DND-41 (cell line): ENCODE data around the gene DGKH.

Source experiments
- ATAC-seq: fragments of 200-7000 bp; cut with Tn5 transposase; 3 replicates; pipeline ENCODE4 v1.9.1; 2021; ENCODE audit warnings: low read depth; ENCODE audit not compliant: insufficient read depth
- DNase-seq: peaks from one replicate; pipeline ENCODE4 v3.0.0-alpha.2; 2020
- H2AFZ ChIP-seq: 2 replicates; pipeline ENCODE4 v1.6.0; 2012; ENCODE audit warnings: low read depth, low read length
- H3K27ac ChIP-seq: 2 replicates; pipeline ENCODE4 v1.5.1; 2012; ENCODE audit warnings: low read length, inconsistent platforms
- H3K27me3 ChIP-seq: fragments of 200-600 bp; sonication (generic); 2 replicates; pipeline ENCODE4 v1.6.0; 2012; ENCODE audit warnings: low read length, mild to moderate bottlenecking, inconsistent platforms; ENCODE audit not compliant: insufficient read depth, poor library complexity
- H3K36me3 ChIP-seq: 2 replicates; pipeline ENCODE4 v1.5.1; 2012; ENCODE audit warnings: low read length, inconsistent platforms; ENCODE audit not compliant: insufficient read depth
- H3K4me1 ChIP-seq: 2 replicates; pipeline ENCODE4 v1.5.1; 2012; ENCODE audit warnings: mild to moderate bottlenecking, low read length; ENCODE audit not compliant: insufficient read depth
- H3K4me2 ChIP-seq: 2 replicates; pipeline ENCODE4 v1.6.0; 2012; ENCODE audit warnings: mild to moderate bottlenecking, moderate library complexity, low read length, inconsistent platforms; ENCODE audit not compliant: insufficient read depth
- H3K4me3 ChIP-seq, 2 experiments: fragments of 200-600 bp in 1 of 2; shearing (Covaris generic) in 1 of 2; 2 replicates each; pipeline ENCODE4 v1.5.1; 2012 to 2016; ENCODE audit warnings: inconsistent platforms in 2 of 2, low read length in 2 of 2, mild to moderate bottlenecking in 2 of 2, low read depth in 1 of 2, moderate library complexity in 1 of 2
- H3K79me2 ChIP-seq: 2 replicates; pipeline ENCODE4 v1.6.0; 2012; ENCODE audit warnings: low read length, inconsistent platforms; ENCODE audit not compliant: insufficient read depth
- H3K9ac ChIP-seq: 2 replicates; pipeline ENCODE4 v1.6.0; 2012; ENCODE audit warnings: low read depth, mild to moderate bottlenecking, inconsistent platforms, low read length, moderate library complexity
- H3K9me3 ChIP-seq: 2 replicates; pipeline ENCODE4 v1.5.1; 2012; ENCODE audit warnings: low read length, moderate library complexity, mild to moderate bottlenecking, inconsistent platforms; ENCODE audit not compliant: insufficient read depth, severe bottlenecking
- H4K20me1 ChIP-seq: 2 replicates; pipeline ENCODE4 v1.6.0; 2012; ENCODE audit warnings: low read length; ENCODE audit not compliant: insufficient read depth
- EZH2 ChIP-seq: IDR thresholded peaks from 3 replicates; pipeline ENCODE4 v1.6.1; 2012; ENCODE audit warnings: borderline replicate concordance, low read depth, mild to moderate bottlenecking, moderate library complexity, low read length, inconsistent platforms; ENCODE audit not compliant: severe bottlenecking
- TF ChIP-seq, protein P1 (sequence below): IDR thresholded peaks from 2 replicates; pipeline ENCODE4 v1.5.1; 2012; ENCODE audit warnings: borderline replicate concordance, low read length, moderate library complexity, mild to moderate bottlenecking; ENCODE audit not compliant: poor library complexity, severe bottlenecking; ENCODE audit errors: extremely low read depth

Gene DGKH

DNA sequence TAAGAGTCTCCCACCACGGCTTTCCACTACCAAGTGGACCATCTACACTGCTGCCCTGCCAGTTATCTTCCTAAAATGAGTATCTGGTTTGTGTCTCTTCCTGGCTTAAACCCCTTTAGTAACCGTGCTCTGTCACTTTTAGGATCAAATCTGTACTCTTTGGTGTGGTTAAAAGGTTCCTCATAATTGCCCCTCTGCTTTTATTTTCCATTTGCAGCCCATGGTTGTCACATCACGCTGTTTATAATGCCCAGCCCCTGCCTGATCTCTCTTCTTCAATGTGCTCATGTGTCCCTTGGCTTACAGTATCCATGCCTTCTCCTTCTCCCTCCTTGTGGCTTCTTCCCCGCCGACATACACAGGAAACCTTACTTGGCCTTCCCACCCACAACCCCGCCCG lies 100.1 kb downstream of the DGKH start:
- Histone ChIP-seq H2AFZ (no peak overlapping the region), H3K27ac (no peak overlapping the region), H3K9ac (no peak overlapping the region), H3K36me3 (no peaks in the 10 kb centered on the region; the same call in 1 of the 2 replicates), H3K4me2 (no peak overlapping the region), H3K4me3 (no peak overlapping the region), H3K9me3 (no peaks in the 10 kb centered on the region), H3K4me1 (no peaks in the 10 kb centered on the region), H4K20me1 (no peaks in the 10 kb centered on the region), H3K27me3 (no peaks in the 10 kb centered on the region), H3K79me2 (no peaks in the 10 kb centered on the region)
- ATAC-seq (peak; percentile 48), DNase-seq (no peak)
- TF ChIP-seq EZH2 = no peak
- TF ChIP-seq, protein P1, sequence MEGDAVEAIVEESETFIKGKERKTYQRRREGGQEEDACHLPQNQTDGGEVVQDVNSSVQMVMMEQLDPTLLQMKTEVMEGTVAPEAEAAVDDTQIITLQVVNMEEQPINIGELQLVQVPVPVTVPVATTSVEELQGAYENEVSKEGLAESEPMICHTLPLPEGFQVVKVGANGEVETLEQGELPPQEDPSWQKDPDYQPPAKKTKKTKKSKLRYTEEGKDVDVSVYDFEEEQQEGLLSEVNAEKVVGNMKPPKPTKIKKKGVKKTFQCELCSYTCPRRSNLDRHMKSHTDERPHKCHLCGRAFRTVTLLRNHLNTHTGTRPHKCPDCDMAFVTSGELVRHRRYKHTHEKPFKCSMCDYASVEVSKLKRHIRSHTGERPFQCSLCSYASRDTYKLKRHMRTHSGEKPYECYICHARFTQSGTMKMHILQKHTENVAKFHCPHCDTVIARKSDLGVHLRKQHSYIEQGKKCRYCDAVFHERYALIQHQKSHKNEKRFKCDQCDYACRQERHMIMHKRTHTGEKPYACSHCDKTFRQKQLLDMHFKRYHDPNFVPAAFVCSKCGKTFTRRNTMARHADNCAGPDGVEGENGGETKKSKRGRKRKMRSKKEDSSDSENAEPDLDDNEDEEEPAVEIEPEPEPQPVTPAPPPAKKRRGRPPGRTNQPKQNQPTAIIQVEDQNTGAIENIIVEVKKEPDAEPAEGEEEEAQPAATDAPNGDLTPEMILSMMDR = no peak

DNA sequence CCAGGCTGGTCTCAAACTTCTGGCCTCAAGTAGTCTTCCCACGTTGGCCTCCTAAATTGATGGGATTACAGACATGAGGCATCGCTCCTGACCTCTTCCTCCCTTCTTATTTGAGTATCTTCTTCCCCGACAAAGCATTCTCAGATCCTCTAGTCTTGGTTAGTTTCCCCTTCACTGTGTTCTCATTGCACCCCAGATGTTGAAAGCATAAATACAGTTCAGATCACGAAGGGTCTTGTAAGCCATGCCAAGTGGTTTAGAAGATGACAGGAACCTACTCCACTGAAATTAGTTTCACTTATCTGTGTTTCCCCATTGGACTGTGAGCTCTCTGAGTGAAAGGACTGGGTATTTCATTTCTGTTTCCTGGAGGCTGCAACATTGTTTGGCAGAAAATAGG lies 100.7 kb downstream of the DGKH start:
- Histone ChIP-seq H3K27ac (no peak overlapping the region), H3K4me3 (no peak overlapping the region), H3K9ac (no peak overlapping the region), H2AFZ (no peak overlapping the region), H3K27me3 (no peaks in the 10 kb centered on the region), H3K9me3 (no peaks in the 10 kb centered on the region), H3K79me2 (no peaks in the 10 kb centered on the region), H3K4me1 (no peaks in the 10 kb centered on the region), H3K36me3 (no peaks in the 10 kb centered on the region; the same call in 1 of the 2 replicates), H4K20me1 (no peaks in the 10 kb centered on the region), H3K4me2 (no peak overlapping the region)
- no peak for TF ChIP-seq EZH2
- TF ChIP-seq, protein P1 = no peak
- ATAC-seq (no peak), DNase-seq (no peak)

DNA sequence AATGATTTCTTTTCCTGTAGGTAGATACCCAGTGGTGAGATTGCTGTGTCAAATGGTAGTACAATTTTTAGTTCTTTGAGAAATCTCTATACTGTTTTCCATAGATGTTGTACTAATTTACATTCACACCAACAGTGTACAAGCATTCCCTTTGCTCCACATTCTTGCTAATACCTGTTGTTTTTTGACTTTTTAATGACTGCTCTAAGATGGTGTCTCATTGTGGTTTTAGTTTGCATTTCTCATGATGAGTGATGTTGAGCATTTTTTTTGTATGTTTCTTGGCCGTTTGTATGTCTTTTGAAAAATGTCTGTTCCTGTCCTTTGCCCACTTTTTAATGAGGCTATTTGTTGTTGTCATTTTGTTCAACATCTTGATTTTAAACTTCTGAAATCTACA lies 103.3 kb downstream of the DGKH start:
- no peak overlapping the region for H3K4me3 ChIP-seq
- peaks cover 6% of the 10 kb centered on the region for H3K36me3 ChIP-seq
- no peaks in the 10 kb centered on the region for H3K27me3 ChIP-seq
- ATAC-seq (no peak), DNase-seq (no peak)
- no peak overlapping the region for H3K27ac ChIP-seq
- H3K4me2 ChIP-seq = no peak overlapping the region
- no peaks in the 10 kb centered on the region for H4K20me1 ChIP-seq
- TF ChIP-seq, protein P1 = no peak
- TF ChIP-seq EZH2 = no peak
- H3K79me2 ChIP-seq = no peaks in the 10 kb centered on the region
- no peaks in the 10 kb centered on the region for H3K4me1 ChIP-seq
- no peak overlapping the region for H3K9ac ChIP-seq
- no peaks in the 10 kb centered on the region for H3K9me3 ChIP-seq
- H2AFZ ChIP-seq = no peak overlapping the region

- Histone ChIP-seq H3K4me2 (no peak overlapping the region), H3K4me3 (no peak overlapping the region), H3K9ac (no peak overlapping the region), H2AFZ (no peak overlapping the region), H4K20me1 (no peaks in the 10 kb centered on the region), H3K79me2 (no peaks in the 10 kb centered on the region), H3K27ac (no peak overlapping the region), H3K9me3 (no peaks in the 10 kb centered on the region), H3K27me3 (no peaks in the 10 kb centered on the region), H3K36me3 (peaks cover 6% of the 10 kb centered on the region), H3K4me1 (no peaks in the 10 kb centered on the region)
- ATAC-seq = no peak
- TF ChIP-seq, protein P1 = no peak
- TF ChIP-seq EZH2 = no peak
- DNase-seq = no peak
Observed at GRCh38 chr13:42152495-42152894, 104.0 kb downstream of the DGKH start.
